C4-2B (cell line): ENCODE measurements around the gene OR10K1.

Experiments
- H3K27ac ChIP-seq: fragments of 450-650 bp; 2 replicates; pipeline ENCODE4 v1.5.1; 2017
- CTCF ChIP-seq: fragments of 450-650 bp; conservative IDR thresholded peaks from 2 replicates; pipeline ENCODE4 v1.5.1; 2017; ENCODE audit warnings: mild to moderate bottlenecking
- ZFX ChIP-seq: fragments of 450-650 bp; IDR thresholded peaks from 2 replicates; pipeline ENCODE4 v1.6.1; 2017

Gene OR10K1

DNA sequence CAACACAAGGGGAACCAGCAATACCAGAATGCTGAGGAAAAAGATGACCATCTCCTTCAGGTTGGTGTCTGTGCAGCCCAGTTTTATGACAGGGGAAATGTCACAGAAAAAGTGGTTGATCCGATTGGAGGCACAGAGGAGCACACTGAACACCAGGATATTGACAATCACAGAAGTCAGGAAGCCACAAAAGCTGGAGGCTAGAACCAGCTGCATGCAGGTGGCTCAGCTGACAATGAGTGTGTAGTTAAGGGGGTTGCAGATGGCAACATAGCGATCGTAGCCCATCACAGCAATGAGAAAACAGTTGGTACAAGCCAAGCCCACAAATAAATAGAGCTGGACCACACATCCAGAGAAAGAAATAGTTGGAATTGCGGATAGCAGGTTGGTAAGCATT, 16.3 kb upstream of the OR10K1 start:
- TF ChIP-seq CTCF (no peak), ZFX (no peak)
- no peak overlapping the region for H3K27ac ChIP-seq

DNA sequence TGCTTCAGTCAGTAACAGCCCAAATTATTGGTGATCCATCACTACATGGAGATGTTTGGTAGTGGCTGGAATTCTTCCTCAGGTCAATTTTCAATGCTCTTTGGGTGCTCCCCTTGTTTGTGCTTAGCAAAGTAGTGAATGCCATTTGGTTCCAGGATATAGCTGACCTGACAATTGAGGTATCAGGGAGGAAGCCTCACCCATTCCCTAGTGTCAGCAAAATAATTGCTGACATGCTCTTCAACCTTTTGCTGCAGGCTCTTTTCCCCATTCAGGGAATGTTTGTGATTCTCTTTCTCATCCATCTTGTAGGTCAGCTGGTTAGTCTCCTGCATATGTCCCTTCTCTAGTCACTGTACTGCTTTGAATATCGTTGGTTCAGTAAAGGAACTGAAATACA, 7.1 kb upstream of the OR10K1 start:
- no peak for TF ChIP-seq CTCF
- TF ChIP-seq ZFX, result no peak
- H3K27ac ChIP-seq, result no peak overlapping the region

DNA sequence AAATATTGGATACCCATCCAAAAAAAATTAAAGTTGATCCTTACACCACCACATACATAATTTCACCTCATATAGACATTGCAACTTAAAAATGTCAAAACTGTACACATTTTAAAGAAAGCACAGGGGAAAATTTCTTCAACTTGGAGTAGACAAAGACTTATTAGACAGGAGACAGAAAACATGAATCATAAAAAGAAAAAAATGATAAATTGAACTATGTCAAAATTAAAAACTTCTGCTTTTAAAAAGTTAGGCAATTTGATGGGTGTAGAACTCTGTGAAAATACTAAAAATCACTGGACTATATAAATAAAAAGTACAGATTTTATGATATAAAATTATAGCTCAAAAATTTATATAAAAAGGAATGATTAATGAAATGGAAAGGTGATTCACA, 4.4 kb upstream of the OR10K1 start:
- TF ChIP-seq CTCF (no peak), ZFX (no peak)
- no peak overlapping the region for H3K27ac ChIP-seq

- TF ChIP-seq CTCF, result no peak
- TF ChIP-seq ZFX, result no peak
- no peak overlapping the region for H3K27ac ChIP-seq
Measured at GRCh38 chr1:158458263-158458662, 3.4 kb upstream of the OR10K1 start.

DNA sequence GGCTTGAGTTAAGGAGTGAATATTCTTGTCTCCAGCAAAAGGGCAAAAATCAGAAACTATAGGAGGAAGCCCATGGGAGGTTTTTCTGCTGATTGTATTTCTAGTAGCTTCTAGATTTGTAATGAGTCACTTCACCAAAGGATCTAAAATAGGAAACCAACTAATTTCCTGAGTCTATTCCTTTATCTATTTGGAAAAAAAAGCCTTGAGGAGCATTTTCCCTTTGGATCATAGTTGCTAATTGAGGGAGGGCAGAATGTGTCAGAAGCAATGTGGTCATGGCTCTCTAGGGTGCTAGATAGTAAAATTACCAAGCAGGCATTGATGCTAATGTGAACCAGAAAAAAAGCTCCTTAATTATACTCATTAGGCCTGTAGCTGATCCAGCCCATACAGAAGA, 10.3 kb downstream of the OR10K1 start, which contains the start of gene OR10R2:
Gene OR10R2, plus strand, starts transcription at position 301 of the 400 bp plus-strand sequence. CDS start 106 bp downstream, outside the sequence.
- no peak for TF ChIP-seq CTCF
- TF ChIP-seq ZFX, result no peak
- H3K27ac ChIP-seq, result no peak within 1 kb of the TSS

GRCh38 chr1:158485455-158485854, 23.8 kb downstream of the OR10K1 start:
- H3K27ac ChIP-seq, result no peak overlapping the region
- no peak for TF ChIP-seq CTCF
- no peak for TF ChIP-seq ZFX

- no peak for TF ChIP-seq ZFX
- no peak for TF ChIP-seq CTCF
- H3K27ac ChIP-seq, result no peak overlapping the region
Measured at GRCh38 chr1:158491316-158491715, 29.7 kb downstream of the OR10K1 start.
